ENCODE data around the gene GAS7. TPM values are rescaled to one million over a fixed set of nuclear protein-coding genes. Genes with fewer than 3 reads are reported as not detected.

The GAS7 gene
- total and polyA plus RNA-seq, 9 of the 15 experiments (the other 6 are each of a cell fraction or from before 2014, with no cell fraction given) = 0.11 to 0.33 TPM; not detected in 7

DNA sequence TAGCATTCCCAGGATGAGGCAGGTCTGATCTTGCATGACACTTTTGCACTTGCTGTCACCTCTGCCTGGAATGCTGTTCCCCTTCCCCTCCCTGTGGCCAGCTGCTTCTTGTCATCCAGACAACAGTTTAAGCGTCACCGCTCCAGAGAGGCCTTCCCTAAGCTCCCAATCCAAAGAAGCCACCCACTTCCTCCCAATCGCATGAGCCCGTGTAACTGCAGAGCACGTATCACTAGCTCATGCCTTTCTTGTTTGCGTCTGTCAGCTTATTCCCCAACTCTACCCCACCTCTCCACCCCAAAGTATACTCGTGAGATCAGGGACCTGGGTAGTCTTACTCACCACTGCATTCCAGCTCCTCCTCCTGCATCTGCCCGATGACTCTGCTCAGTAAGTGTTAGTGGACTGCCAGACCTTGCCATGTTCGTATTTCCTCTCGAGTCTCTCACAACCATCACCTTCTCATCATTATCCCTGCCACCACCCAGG, 92.8 kb downstream of the GAS7 start (continued):
- TF ChIP-seq, protein P1, sequence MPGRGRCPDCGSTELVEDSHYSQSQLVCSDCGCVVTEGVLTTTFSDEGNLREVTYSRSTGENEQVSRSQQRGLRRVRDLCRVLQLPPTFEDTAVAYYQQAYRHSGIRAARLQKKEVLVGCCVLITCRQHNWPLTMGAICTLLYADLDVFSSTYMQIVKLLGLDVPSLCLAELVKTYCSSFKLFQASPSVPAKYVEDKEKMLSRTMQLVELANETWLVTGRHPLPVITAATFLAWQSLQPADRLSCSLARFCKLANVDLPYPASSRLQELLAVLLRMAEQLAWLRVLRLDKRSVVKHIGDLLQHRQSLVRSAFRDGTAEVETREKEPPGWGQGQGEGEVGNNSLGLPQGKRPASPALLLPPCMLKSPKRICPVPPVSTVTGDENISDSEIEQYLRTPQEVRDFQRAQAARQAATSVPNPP (IDR thresholded peaks at IDR 0.05; ENCODE audit: borderline replicate concordance, insufficient read depth, insufficient read length) = no peak
- no peak for TF ChIP-seq FOXM1 (IDR thresholded peaks at IDR 0.05; ENCODE audit: low read depth)
- no peak for TF ChIP-seq FOXM1 (CRISPR knock-in tag; IDR thresholded peaks at IDR 0.05; ENCODE audit: low read depth)
- TF ChIP-seq, protein P2, sequence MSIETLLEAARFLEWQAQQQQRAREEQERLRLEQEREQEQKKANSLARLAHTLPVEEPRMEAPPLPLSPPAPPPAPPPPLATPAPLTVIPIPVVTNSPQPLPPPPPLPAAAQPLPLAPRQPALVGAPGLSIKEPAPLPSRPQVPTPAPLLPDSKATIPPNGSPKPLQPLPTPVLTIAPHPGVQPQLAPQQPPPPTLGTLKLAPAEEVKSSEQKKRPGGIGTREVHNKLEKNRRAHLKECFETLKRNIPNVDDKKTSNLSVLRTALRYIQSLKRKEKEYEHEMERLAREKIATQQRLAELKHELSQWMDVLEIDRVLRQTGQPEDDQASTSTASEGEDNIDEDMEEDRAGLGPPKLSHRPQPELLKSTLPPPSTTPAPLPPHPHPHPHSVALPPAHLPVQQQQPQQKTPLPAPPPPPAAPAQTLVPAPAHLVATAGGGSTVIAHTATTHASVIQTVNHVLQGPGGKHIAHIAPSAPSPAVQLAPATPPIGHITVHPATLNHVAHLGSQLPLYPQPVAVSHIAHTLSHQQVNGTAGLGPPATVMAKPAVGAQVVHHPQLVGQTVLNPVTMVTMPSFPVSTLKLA (conservative IDR thresholded peaks at IDR 0.05) = no peak
- TF ChIP-seq L3MBTL2 (IDR thresholded peaks at IDR 0.05) = no peak
- TF ChIP-seq, protein P3, sequence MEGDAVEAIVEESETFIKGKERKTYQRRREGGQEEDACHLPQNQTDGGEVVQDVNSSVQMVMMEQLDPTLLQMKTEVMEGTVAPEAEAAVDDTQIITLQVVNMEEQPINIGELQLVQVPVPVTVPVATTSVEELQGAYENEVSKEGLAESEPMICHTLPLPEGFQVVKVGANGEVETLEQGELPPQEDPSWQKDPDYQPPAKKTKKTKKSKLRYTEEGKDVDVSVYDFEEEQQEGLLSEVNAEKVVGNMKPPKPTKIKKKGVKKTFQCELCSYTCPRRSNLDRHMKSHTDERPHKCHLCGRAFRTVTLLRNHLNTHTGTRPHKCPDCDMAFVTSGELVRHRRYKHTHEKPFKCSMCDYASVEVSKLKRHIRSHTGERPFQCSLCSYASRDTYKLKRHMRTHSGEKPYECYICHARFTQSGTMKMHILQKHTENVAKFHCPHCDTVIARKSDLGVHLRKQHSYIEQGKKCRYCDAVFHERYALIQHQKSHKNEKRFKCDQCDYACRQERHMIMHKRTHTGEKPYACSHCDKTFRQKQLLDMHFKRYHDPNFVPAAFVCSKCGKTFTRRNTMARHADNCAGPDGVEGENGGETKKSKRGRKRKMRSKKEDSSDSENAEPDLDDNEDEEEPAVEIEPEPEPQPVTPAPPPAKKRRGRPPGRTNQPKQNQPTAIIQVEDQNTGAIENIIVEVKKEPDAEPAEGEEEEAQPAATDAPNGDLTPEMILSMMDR (IDR thresholded peaks at IDR 0.05 in 2 of 3, conservative IDR thresholded peaks at IDR 0.05 in 1 of 3; ENCODE audit: insufficient read depth in 2 of 3, low read depth in 1 of 3, low read length in 3 of 3) = no peak
- no peak for TF ChIP-seq NFE2 (IDR thresholded peaks at IDR 0.05; ENCODE audit: low read depth)
